ENCODE data around the gene CCNY.

DNA sequence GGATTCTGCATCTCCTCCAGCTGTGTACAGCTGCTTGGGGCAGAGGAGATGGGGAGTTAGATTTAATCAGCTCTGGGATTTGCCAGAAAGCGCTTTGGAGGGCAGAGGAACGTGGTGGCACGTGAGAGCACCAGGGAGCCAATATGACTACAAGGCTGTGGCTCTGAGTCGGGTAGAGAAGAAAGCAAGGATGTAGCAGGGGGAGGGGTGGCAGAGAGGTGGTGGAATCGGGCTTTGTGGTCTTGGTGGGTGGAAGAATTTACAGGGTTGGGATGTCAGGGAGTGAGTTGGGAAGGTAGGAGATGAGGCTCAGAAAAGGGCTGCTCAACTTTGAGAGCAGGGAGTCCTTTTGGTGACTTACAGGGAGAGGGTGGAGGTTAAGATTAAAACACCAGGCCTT is 113.6 kb downstream of the CCNY start:
- TF ChIP-seq, protein P1, sequence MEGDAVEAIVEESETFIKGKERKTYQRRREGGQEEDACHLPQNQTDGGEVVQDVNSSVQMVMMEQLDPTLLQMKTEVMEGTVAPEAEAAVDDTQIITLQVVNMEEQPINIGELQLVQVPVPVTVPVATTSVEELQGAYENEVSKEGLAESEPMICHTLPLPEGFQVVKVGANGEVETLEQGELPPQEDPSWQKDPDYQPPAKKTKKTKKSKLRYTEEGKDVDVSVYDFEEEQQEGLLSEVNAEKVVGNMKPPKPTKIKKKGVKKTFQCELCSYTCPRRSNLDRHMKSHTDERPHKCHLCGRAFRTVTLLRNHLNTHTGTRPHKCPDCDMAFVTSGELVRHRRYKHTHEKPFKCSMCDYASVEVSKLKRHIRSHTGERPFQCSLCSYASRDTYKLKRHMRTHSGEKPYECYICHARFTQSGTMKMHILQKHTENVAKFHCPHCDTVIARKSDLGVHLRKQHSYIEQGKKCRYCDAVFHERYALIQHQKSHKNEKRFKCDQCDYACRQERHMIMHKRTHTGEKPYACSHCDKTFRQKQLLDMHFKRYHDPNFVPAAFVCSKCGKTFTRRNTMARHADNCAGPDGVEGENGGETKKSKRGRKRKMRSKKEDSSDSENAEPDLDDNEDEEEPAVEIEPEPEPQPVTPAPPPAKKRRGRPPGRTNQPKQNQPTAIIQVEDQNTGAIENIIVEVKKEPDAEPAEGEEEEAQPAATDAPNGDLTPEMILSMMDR (IDR thresholded peaks at IDR 0.05): no peak
- no peak for TF ChIP-seq TCF7L2 (IDR thresholded peaks at IDR 0.05; ENCODE audit: low read depth, low read length)
- no peak for TF ChIP-seq POLR2AphosphoS5 (IDR thresholded peaks at IDR 0.05; ENCODE audit: low read depth, low read length)

Data from Panc1 (cell line).